ENCODE measurements around the gene SPIC.

SPIC gene

DNA sequence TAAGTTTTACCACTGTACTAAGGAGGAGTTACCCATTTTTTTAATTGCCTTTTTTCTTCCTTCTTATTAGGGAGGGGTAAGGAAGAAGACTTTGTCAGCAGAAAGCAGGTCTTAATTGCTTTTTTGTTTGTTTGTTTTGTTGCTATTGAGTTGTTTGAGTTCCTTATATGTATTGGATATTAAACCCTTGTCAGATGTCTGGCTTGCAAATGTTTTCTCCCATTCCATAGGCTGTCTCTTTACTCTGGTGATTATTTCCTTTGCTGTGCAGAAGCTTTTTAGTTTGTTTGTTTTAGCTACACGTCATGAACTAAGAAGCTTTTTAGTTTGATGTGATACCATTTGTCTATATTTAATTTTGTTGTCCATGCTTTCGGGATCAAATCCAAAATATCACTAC, 13.3 kb downstream of the SPIC start:
- Mint-ChIP-seq H3K9me3 (no peaks in the 10 kb centered on the region), H3K27me3 (peaks cover 6% of the 10 kb centered on the region), H3K27ac (no peak overlapping the region), H3K4me1 (no peaks in the 10 kb centered on the region), H3K36me3 (no peaks in the 10 kb centered on the region), H3K4me3 (no peak overlapping the region)
- no peak for DNase-seq
- CTCF ChIA-PET = no interaction called here

DNA sequence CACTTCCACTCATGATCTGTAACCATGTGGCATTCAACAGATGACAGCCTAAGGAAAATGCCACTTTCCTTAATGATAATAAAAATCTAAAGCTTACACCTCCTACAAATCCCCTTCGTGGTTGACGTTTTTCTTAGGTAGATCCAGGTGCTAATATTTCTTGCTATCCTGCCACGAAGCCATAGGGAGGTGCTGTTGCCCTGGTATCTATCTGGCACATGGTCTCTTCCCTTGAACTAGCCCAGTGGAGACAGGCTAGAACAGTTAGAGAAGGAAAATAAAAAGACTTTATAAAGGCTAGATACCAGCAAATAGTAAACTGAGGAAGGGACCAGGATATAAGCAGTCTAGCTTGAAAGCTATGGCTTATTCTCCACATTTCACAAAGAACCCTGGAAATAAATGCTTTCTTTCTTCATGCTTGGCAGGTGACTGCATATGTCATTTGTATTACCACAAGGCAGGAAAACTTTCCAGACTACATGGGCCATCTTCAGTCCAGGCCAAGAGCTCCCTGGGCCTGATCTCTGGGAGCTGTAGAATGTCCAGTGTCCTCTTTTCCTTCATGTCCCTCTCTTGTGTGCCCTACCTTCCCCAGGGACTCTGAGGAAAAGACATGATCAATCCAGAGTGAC, 15.3 kb downstream of the SPIC start:
- H3K4me1 Mint-ChIP-seq = no peaks in the 10 kb centered on the region
- no peaks in the 10 kb centered on the region for H3K9me3 Mint-ChIP-seq
- H3K4me3 Mint-ChIP-seq = no peak overlapping the region
- CTCF ChIA-PET = interaction anchor here (1.7 kb wide), 1 partner anchor 349 kb away, joined by 6 read pairs; no protein-coding TSS in a partner anchor
- peak; percentile 28 for DNase-seq
- no peak overlapping the region for H3K27ac Mint-ChIP-seq
- no peaks in the 10 kb centered on the region for H3K36me3 Mint-ChIP-seq
- H3K27me3 Mint-ChIP-seq = peaks cover 6% of the 10 kb centered on the region

DNA sequence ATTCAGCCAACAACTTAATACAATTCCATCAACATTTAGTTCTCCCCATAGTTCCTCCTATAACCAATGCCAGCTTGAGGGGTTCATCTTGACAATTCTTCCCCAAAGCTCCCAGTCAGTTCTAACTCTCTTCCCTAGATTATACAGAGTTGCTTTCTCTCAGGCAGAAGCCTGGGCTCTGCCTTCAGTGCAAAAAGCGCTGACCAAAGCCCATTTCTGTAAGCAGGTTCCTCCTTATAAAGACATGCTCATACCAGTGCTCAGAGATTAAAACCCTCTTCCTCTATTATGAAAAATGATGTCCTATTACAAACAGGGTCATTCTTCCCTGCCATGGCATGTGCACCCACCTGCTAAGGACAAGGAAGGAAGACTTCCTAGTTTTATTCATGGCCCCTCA, 16.2 kb downstream of the SPIC start:
- H3K4me1 Mint-ChIP-seq = no peaks in the 10 kb centered on the region
- DNase-seq = no peak
- no peaks in the 10 kb centered on the region for H3K36me3 Mint-ChIP-seq
- peaks cover 6% of the 10 kb centered on the region for H3K27me3 Mint-ChIP-seq
- H3K27ac Mint-ChIP-seq = no peak overlapping the region
- no peak overlapping the region for H3K4me3 Mint-ChIP-seq
- CTCF ChIA-PET = no interaction called here
- no peaks in the 10 kb centered on the region for H3K9me3 Mint-ChIP-seq

- H3K4me1 Mint-ChIP-seq = no peaks in the 10 kb centered on the region
- no peak overlapping the region for H3K4me3 Mint-ChIP-seq
- H3K36me3 Mint-ChIP-seq = no peaks in the 10 kb centered on the region
Measured at GRCh38 chr12:101493556-101493955, 18.4 kb downstream of the SPIC start.

GRCh38 chr12:101498252-101498651, 23.1 kb downstream of the SPIC start:
- Mint-ChIP-seq H3K9me3 (no peaks in the 10 kb centered on the region), H3K4me3 (no peak overlapping the region), H3K27ac (no peak overlapping the region), H3K36me3 (no peaks in the 10 kb centered on the region), H3K4me1 (no peaks in the 10 kb centered on the region), H3K27me3 (no peaks in the 10 kb centered on the region)
- DNase-seq = no peak
- CTCF ChIA-PET = no interaction called here

More at GRCh38 chr12:101493556-101493955, 18.4 kb downstream of the SPIC start:
- Mint-ChIP-seq H3K27me3 (peaks cover 6% of the 10 kb centered on the region), H3K9me3 (no peaks in the 10 kb centered on the region), H3K27ac (no peak overlapping the region)
- CTCF ChIA-PET = no interaction called here
- no peak for DNase-seq

- CTCF ChIA-PET = no interaction called here
- no peak for DNase-seq
- peaks cover 7% of the 10 kb centered on the region for H3K27me3 Mint-ChIP-seq
- no peaks in the 10 kb centered on the region for H3K36me3 Mint-ChIP-seq
- H3K4me1 Mint-ChIP-seq = no peaks in the 10 kb centered on the region
- no peaks in the 10 kb centered on the region for H3K9me3 Mint-ChIP-seq
- H3K27ac Mint-ChIP-seq = no peak overlapping the region
- no peak overlapping the region for H3K4me3 Mint-ChIP-seq
Measured at GRCh38 chr12:101501410-101501995, 26.4 kb downstream of the SPIC start.

GRCh38 chr12:101521136-101521535, 46.0 kb downstream of the SPIC start:
- CTCF ChIA-PET = no interaction called here
- H3K27me3 Mint-ChIP-seq = no peaks in the 10 kb centered on the region
- no peaks in the 10 kb centered on the region for H3K36me3 Mint-ChIP-seq
- no peaks in the 10 kb centered on the region for H3K9me3 Mint-ChIP-seq
- no peak for DNase-seq
- H3K4me1 Mint-ChIP-seq = no peaks in the 10 kb centered on the region
- no peak overlapping the region for H3K4me3 Mint-ChIP-seq
- no peak overlapping the region for H3K27ac Mint-ChIP-seq

GRCh38 chr12:101527682-101528081, 52.5 kb downstream of the SPIC start:
- no peaks in the 10 kb centered on the region for H3K4me1 Mint-ChIP-seq
- H3K27ac Mint-ChIP-seq = no peak overlapping the region
- CTCF ChIA-PET = interaction anchor here (0.5 kb wide), 1 partner anchor 313 kb away, joined by 4 read pairs; no protein-coding TSS in a partner anchor
- H3K9me3 Mint-ChIP-seq = no peaks in the 10 kb centered on the region
- no peak for DNase-seq
- H3K36me3 Mint-ChIP-seq = no peaks in the 10 kb centered on the region
- peaks cover 7% of the 10 kb centered on the region for H3K27me3 Mint-ChIP-seq
- no peak overlapping the region for H3K4me3 Mint-ChIP-seq

DNA sequence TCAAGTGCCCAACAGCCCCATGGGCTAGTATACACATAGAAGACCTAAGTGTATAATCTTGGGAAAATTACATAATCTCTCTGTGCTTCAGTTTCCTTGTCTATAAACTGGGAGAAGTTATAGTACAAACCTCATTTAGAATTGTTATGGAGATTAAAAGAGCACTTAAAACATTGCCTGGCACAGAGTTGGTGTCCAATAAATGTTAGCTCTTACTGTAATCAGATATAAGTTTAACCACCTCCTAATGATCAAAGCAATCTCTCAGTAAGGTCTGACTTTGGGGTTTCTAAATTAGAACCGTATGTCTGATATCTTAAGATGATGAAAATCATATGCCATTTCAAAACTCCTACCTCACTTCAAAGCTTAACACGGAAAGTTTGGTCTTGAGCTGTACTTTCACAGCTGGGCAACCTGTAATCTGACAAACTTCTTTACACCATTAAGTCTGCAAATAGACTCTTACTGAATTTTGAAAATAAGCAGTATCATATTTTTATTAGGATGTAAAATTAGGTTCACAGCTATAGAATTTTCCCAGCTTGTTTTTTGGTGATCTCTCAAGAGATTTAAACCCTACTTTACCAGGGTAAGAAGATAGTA, 61.0 kb downstream of the SPIC start:
- no peaks in the 10 kb centered on the region for H3K36me3 Mint-ChIP-seq
- no peak overlapping the region for H3K27ac Mint-ChIP-seq
- H3K27me3 Mint-ChIP-seq = peaks cover 4% of the 10 kb centered on the region
- CTCF ChIA-PET = no interaction called here
- no peak overlapping the region for H3K4me3 Mint-ChIP-seq
- no peaks in the 10 kb centered on the region for H3K9me3 Mint-ChIP-seq
- no peaks in the 10 kb centered on the region for H3K4me1 Mint-ChIP-seq
- DNase-seq = no peak

Data from activated naive CD4-positive, alpha-beta T cell treated with anti-CD3 and anti-CD28 coated beads, Interleukin-2, amount 10 ng/mL, durations not matched to agents 7 days and 5 days (primary cell).